Endodermal cell (in vitro differentiated cells): ENCODE results near the gene RSPRY1. TPM values are rescaled to one million over a fixed set of nuclear protein-coding genes. Genes with fewer than 3 reads are reported as not detected.

Experiments
- DNase-seq: peaks from one replicate; pipeline ENCODE4 v3.0.0-alpha.2; 2017
- H3K27ac ChIP-seq: 2 replicates; pipeline ENCODE4 v1.5.1; 2013; ENCODE audit warnings: mild to moderate bottlenecking, low read depth, low read length, moderate library complexity
- H3K27me3 ChIP-seq: 2 replicates; pipeline ENCODE4 v1.6.1; 2013; ENCODE audit warnings: mild to moderate bottlenecking, low read length, moderate library complexity; ENCODE audit not compliant: insufficient read depth, control insufficient read depth, poor library complexity, severe bottlenecking
- H3K36me3 ChIP-seq: 2 replicates; pipeline ENCODE4 v1.7.0; 2013; ENCODE audit warnings: mild to moderate bottlenecking, low read length, moderate library complexity; ENCODE audit not compliant: control insufficient read depth, insufficient read depth
- H3K4me1 ChIP-seq: one replicate; pipeline ENCODE4 v1.7.0; 2013; ENCODE audit warnings: low read length; ENCODE audit not compliant: control insufficient read depth, insufficient read depth
- H3K4me3 ChIP-seq: 2 replicates; pipeline ENCODE4 v1.5.1; 2013; ENCODE audit warnings: mild to moderate bottlenecking, low read length, moderate library complexity
- H3K9ac ChIP-seq: 2 replicates; pipeline ENCODE4 v1.6.1; 2013; ENCODE audit warnings: mild to moderate bottlenecking, low read length, moderate library complexity; ENCODE audit not compliant: poor library complexity, severe bottlenecking; ENCODE audit errors: extremely low read depth
- H3K9me3 ChIP-seq: 2 replicates; pipeline ENCODE4 v1.6.1; 2013; ENCODE audit warnings: mild to moderate bottlenecking, low read length, moderate library complexity; ENCODE audit not compliant: control insufficient read depth
- H3K27ac Mint-ChIP-seq: 2 replicates; pipeline ENCODE4 v1.8.0; 2020; ENCODE audit warnings: mixed read lengths
- H3K27me3 Mint-ChIP-seq: 2 replicates; pipeline ENCODE4 v1.8.0; 2021; ENCODE audit warnings: mild to moderate bottlenecking, mixed read lengths; ENCODE audit not compliant: insufficient read depth
- H3K36me3 Mint-ChIP-seq: 2 replicates; pipeline ENCODE4 v1.8.0; 2020; ENCODE audit warnings: low read depth, mixed read lengths
- H3K4me1 Mint-ChIP-seq: 2 replicates; pipeline ENCODE4 v1.8.0; 2020; ENCODE audit warnings: mixed read lengths
- H3K4me3 Mint-ChIP-seq: 2 replicates; pipeline ENCODE4 v1.8.0; 2020; ENCODE audit warnings: mild to moderate bottlenecking, moderate library complexity, mixed read lengths
- H3K9me3 Mint-ChIP-seq: 2 replicates; pipeline ENCODE4 v1.8.0; 2020; ENCODE audit warnings: mild to moderate bottlenecking, mixed read lengths
- CTCF ChIP-seq: fragments of 200-600 bp; sonication (generic); conservative IDR thresholded peaks from 2 replicates; pipeline ENCODE4 v1.5.0; 2021; ENCODE audit warnings: antibody characterized with exemption, mild to moderate bottlenecking
- WGBS, 2 experiments: methylation state at CpG; one replicate each; pipeline versions ENCODE4 v1.1.5 to v1.1.7; 2013; ENCODE audit warnings: missing lambda C conversion rate in 2 of 2, mixed read lengths in 1 of 2; ENCODE audit not compliant: insufficient coverage in 1 of 2, insufficient read length in 1 of 2; 5-methylcytosine and 5-hydroxymethylcytosine counted together
- total RNA-seq, 2 donors: library from RNA; stranded (reverse); fragmentation: NEBNext Ultra II Directional in 1 of 2; extraction: Animal tissue kit (Norgen Biotek cat#: 25700) in 1 of 2; gene quantifications; 2 replicates in 1 of 2; 3 replicates in 1 of 2; pipeline ENCODE4 v1.2.1, GENCODE V29; 2021

Gene RSPRY1
- total RNA-seq, 2 donors from 2014 or later: 40.3 to 46.5 TPM

DNA sequence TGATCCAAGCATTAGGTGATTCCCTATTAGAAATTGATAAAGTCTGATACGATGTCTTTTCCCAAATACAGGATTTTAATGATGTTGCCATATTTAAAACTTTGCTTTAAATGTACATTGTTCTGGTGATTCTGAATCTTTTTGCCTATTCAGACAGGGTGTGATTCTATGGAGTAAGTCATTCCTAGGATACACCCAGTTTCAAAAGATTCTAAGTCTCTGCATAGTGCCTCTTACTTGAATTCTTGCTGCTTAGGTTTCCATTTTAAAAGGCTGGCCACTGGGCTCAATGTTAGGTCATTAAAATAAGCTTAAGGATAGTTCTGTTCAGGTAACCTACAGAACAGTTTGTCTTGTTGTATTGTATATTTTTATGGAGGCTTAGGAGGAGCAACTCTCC lies 36.9 kb downstream of the RSPRY1 start:
- Histone ChIP-seq H3K9ac (no peak overlapping the region), H3K4me1 (no peaks in the 10 kb centered on the region), H3K9me3 (no peaks in the 10 kb centered on the region), H3K27ac (no peak overlapping the region), H3K27me3 (no peaks in the 10 kb centered on the region), H3K4me3 (no peak overlapping the region), H3K36me3 (peaks cover 91% of the 10 kb centered on the region)
- no peak for DNase-seq
- H3K36me3 Mint-ChIP-seq: peaks cover 81% of the 10 kb centered on the region
- 94% methylated on average over 1 of the region's 1 CpG; no CpG with 5 or more reads in 1 of the 2 experiments for WGBS, 2 experiments
- H3K27ac Mint-ChIP-seq: no peak overlapping the region
- no peak for TF ChIP-seq CTCF
- H3K4me1 Mint-ChIP-seq: no peaks in the 10 kb centered on the region
- no peaks in the 10 kb centered on the region for H3K27me3 Mint-ChIP-seq
- H3K4me3 Mint-ChIP-seq: no peak overlapping the region
- no peaks in the 10 kb centered on the region for H3K9me3 Mint-ChIP-seq

GRCh38 chr16:57224651-57225335 lies 38.7 kb downstream of the RSPRY1 start:
- Histone ChIP-seq H3K9me3 (no peaks in the 10 kb centered on the region), H3K4me1 (no peaks in the 10 kb centered on the region), H3K27me3 (no peaks in the 10 kb centered on the region), H3K9ac (no peak overlapping the region), H3K36me3 (peaks cover 90% of the 10 kb centered on the region), H3K4me3 (no peak overlapping the region), H3K27ac (no peak overlapping the region)
- WGBS, 2 experiments: 89 to 96% methylated on average over 6 of the region's 6 CpGs
- no peak overlapping the region for H3K4me3 Mint-ChIP-seq
- no peak overlapping the region for H3K27ac Mint-ChIP-seq
- TF ChIP-seq CTCF: no peak
- H3K9me3 Mint-ChIP-seq: no peaks in the 10 kb centered on the region
- H3K27me3 Mint-ChIP-seq: no peaks in the 10 kb centered on the region
- no peak for DNase-seq
- no peaks in the 10 kb centered on the region for H3K4me1 Mint-ChIP-seq
- H3K36me3 Mint-ChIP-seq: peaks cover 76% of the 10 kb centered on the region

- DNase-seq: no peak
- Histone ChIP-seq H3K27ac (no peak overlapping the region), H3K27me3 (no peaks in the 10 kb centered on the region), H3K4me1 (no peaks in the 10 kb centered on the region), H3K4me3 (no peak overlapping the region), H3K9me3 (no peaks in the 10 kb centered on the region), H3K36me3 (peaks cover 88% of the 10 kb centered on the region), H3K9ac (no peak overlapping the region)
- no peak overlapping the region for H3K4me3 Mint-ChIP-seq
- H3K27me3 Mint-ChIP-seq: no peaks in the 10 kb centered on the region
- no peaks in the 10 kb centered on the region for H3K4me1 Mint-ChIP-seq
- H3K36me3 Mint-ChIP-seq: peaks cover 75% of the 10 kb centered on the region
- no peak for TF ChIP-seq CTCF
- no peaks in the 10 kb centered on the region for H3K9me3 Mint-ChIP-seq
- no peak overlapping the region for H3K27ac Mint-ChIP-seq
- WGBS, 2 experiments: 96% methylated on average over 3 to 7 of the region's 7 CpGs
Observed at GRCh38 chr16:57225978-57226377, 39.8 kb downstream of the RSPRY1 start.
